Sigmoid colon (tissue), 7 donors: ENCODE data around the gene RNF13. TPM values are rescaled to one million over a fixed set of nuclear protein-coding genes. Genes with fewer than 3 reads are reported as not detected.
"Not testable (repeated sequence)": the region's sequence is repeated elsewhere in the genome, so short reads cannot be mapped to it uniquely, and the experiment has no call there.

ENCODE experiments used
- DNase-seq: peaks from one replicate; pipeline ENCODE4 v3.0.0-alpha.2; 2019
- H3K27ac ChIP-seq, 4 donors: fragments of 200-600 bp; sonication (generic); one replicate each; pipeline ENCODE4 v1.5.1; 2016 to 2019; ENCODE audit warnings: mild to moderate bottlenecking in 1 of 4
- H3K27me3 ChIP-seq, 3 donors: fragments of 200-600 bp; sonication (generic); one replicate each; pipeline ENCODE4 v1.5.1; 2019; ENCODE audit warnings: mild to moderate bottlenecking in 1 of 3
- H3K36me3 ChIP-seq, 4 donors: fragments of 200-600 bp; sonication (generic); one replicate each; pipeline ENCODE4 v1.5.1; 2016 to 2019
- H3K4me1 ChIP-seq, 4 donors: fragments of 200-600 bp; sonication (generic); one replicate each; pipeline ENCODE4 v1.5.1; 2017 to 2019
- H3K4me3 ChIP-seq, 4 donors: fragments of 200-600 bp; sonication (generic); one replicate each; pipeline ENCODE4 v1.5.1; 2017 to 2019; ENCODE audit warnings: mild to moderate bottlenecking in 2 of 4, moderate library complexity in 1 of 4
- H3K9me3 ChIP-seq, 4 donors: fragments of 200-600 bp in 3 of 4; sonication (generic) in 3 of 4; one replicate each; pipeline versions ENCODE4 v1.5.1 to v1.6.1; 2013 to 2019
- EP300 ChIP-seq, 4 donors: sonication (generic); formaldehyde crosslinking; IDR thresholded peaks; one replicate each; pipeline ENCODE4 v1.6.1; 2017; ENCODE audit warnings: antibody characterized with exemption in 4 of 4
- POLR2A ChIP-seq, 2 donors: fragments of 450-650 bp; IDR thresholded peaks; one replicate each; pipeline ENCODE4 v1.6.1; 2016; ENCODE audit warnings: antibody characterized with exemption in 2 of 2, mild to moderate bottlenecking in 2 of 2, moderate library complexity in 2 of 2
- POLR2AphosphoS5 ChIP-seq, 4 donors: sonication (generic); formaldehyde crosslinking; IDR thresholded peaks; one replicate each; pipeline ENCODE4 v1.6.1; 2017; ENCODE audit warnings: antibody characterized with exemption in 4 of 4
- WGBS, 2 donors: extraction: QIAGEN DNeasy Blood & Tissue Kit; methylation state at CpG; one replicate each; pipeline ENCODE4 v1.1.7; 2013; 5-methylcytosine and 5-hydroxymethylcytosine counted together
- intact Hi-C: fragments of 100-400 bp; cut with DNase I; formaldehyde crosslinking; loops from one replicate; pipeline ENCODE4 v1.15.1; 2023
- polyA plus RNA-seq, 3 donors: library from polyadenylated mRNA; stranded (reverse); fragments of 200-250 nt; gene quantifications; one replicate each; pipeline ENCODE4 v1.2.3, GENCODE V29; 2013
- total RNA-seq, 4 donors: library from RNA; depleted of rRNA; stranded (reverse); fragments of >200 nt; gene quantifications; one replicate each; pipeline ENCODE4 v1.1.0, GENCODE V29; 2016
- TF ChIP-seq, protein P1 (sequence below), 4 experiments: fragments of 450-650 bp in 3 of 4; fragments of 200-600 bp in 1 of 4; IDR thresholded peaks; one replicate each; pipeline ENCODE4 v1.5.1; 2016 to 2019; ENCODE audit warnings: antibody characterized with exemption in 4 of 4, mild to moderate bottlenecking in 3 of 4, moderate library complexity in 2 of 4
- donor health status: healthy with polysubstance abuse.
- donor health status: Bipolar disorder and iron deficiency.
- donor health status: healthy.

Gene RNF13
- total and polyA plus RNA-seq, 7 donors: 15.6 to 110 (median 78.3) TPM

DNA sequence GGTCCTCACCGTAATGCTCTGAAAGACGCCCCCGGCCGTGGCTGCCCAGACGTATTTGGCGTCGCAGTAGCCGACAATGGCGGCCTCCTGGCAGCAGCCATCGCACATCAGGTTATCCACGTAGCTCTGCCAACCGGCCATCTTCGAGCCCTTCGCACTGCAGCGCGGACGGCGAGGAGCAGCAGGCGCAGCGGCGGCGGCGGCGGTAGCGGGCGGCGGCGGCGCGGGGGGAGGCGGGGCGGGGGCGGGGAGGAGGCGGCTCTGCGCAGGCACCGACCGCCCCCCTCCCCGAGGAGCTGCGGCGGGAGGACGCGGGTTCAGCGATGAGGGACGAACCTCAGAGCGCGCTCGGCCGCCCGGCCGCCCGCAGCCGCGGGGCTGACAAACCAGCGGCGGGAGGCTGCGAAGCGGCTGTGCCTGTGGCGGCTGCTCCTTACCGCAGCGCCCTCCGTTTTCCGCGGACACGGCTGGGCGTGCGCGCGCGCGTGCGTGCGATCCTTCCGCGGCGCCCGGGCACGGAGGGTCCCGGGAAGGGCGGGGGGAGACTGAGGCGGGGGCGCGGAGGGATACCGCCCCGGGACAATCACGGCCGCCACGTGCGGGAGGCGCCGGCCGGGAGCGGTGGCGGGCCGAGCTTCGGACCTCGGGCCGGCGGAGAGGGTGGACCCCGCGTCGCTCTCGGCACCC lies 157.8 kb downstream of the RNF13 start, which contains the start of gene PFN2:
PFN2 (minus strand) TSS at position 180 of the 687 bp plus-strand sequence; CDS start at position 141, 39 bp downstream.
- intact Hi-C loops: loop anchor here (1.0 to 5.0 kb wide), 4 partner anchors 112 to 576 kb away; partner anchors contain the start of genes EIF2A, SERP1 and TSC22D2
- Histone ChIP-seq H3K27me3 (no peaks in the 10 kb centered on the region), H3K27ac (peak within 1 kb of the TSS; percentile 92 to 98 (median 97)), H3K4me3 (peak within 1 kb of the TSS; percentile 79 to 98 (median 86)), H3K36me3 (peaks cover 0 to 7% (median 0%) of the 10 kb centered on the region in 4 donors), H3K4me1 (peaks cover 0 to 40% (median 24%) of the 10 kb centered on the region in 4 donors), H3K9me3 (no peaks in the 10 kb centered on the region)
- peak; percentile 49 to 80 (median 58) for TF ChIP-seq POLR2AphosphoS5 (IDR thresholded peaks at IDR 0.05)
- TF ChIP-seq, protein P1, sequence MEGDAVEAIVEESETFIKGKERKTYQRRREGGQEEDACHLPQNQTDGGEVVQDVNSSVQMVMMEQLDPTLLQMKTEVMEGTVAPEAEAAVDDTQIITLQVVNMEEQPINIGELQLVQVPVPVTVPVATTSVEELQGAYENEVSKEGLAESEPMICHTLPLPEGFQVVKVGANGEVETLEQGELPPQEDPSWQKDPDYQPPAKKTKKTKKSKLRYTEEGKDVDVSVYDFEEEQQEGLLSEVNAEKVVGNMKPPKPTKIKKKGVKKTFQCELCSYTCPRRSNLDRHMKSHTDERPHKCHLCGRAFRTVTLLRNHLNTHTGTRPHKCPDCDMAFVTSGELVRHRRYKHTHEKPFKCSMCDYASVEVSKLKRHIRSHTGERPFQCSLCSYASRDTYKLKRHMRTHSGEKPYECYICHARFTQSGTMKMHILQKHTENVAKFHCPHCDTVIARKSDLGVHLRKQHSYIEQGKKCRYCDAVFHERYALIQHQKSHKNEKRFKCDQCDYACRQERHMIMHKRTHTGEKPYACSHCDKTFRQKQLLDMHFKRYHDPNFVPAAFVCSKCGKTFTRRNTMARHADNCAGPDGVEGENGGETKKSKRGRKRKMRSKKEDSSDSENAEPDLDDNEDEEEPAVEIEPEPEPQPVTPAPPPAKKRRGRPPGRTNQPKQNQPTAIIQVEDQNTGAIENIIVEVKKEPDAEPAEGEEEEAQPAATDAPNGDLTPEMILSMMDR (IDR thresholded peaks at IDR 0.05): no peak
- DNase-seq: peak; percentile 84
- WGBS, 2 donors: 0 to 1% methylated on average over 102 of the region's 102 CpGs

DNA sequence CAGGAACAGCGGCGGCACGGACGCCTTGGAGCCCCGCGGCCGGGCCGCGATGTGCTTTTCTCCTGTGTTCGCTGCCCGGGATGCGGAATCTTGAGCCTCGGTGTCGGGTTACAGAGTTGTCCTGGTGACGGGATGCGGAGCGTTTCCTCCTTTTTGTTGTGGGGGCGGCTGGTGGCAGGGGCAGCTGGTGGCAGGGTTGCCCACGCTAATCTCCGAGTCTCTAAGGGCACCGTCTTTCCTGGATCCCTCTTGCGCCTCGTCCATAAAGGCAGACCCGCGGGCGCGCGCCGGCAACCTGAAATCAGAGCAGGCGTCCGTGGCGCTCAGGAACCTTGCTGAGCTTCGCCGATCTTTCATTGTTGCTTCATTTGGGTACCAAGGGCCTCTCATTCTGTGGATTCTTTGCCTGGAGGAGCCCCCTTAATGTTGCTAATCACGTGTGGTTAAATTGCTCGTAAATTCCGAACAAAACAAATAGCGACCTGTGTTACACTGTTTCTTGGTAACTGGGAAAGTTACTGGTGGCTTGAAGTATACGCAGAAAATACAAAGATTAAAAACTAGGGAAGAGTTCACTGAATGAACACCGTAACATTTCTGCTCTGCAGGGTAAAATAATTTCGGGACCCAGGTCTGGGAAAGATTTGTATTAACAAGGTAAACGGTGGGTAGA lies 158.5 kb downstream of the RNF13 start:
- H3K27ac ChIP-seq: peak overlapping the region; percentile 92 to 98 (median 97)
- intact Hi-C loops: loop anchor here (2.0 to 5.0 kb wide), 3 partner anchors 111 to 576 kb away; partner anchors contain the start of genes EIF2A, SERP1 and TSC22D2
- H3K36me3 ChIP-seq: peaks cover 0 to under 1% (median 0%) of the 10 kb centered on the region in 4 donors
- WGBS, 2 donors: 0 to 1% methylated on average over 42 of the region's 42 CpGs
- no peaks in the 10 kb centered on the region for H3K9me3 ChIP-seq
- H3K4me3 ChIP-seq: peak overlapping the region; percentile 79 to 98 (median 86)
- TF ChIP-seq POLR2AphosphoS5 (IDR thresholded peaks at IDR 0.05) (no peak), EP300 (IDR thresholded peaks at IDR 0.05) (no peak), POLR2A (IDR thresholded peaks at IDR 0.05) (no peak)
- TF ChIP-seq, protein P1 (IDR thresholded peaks at IDR 0.05): no peak
- no peaks in the 10 kb centered on the region for H3K27me3 ChIP-seq
- peak; percentile 75 for DNase-seq
- H3K4me1 ChIP-seq: peaks cover 0 to 39% (median 22%) of the 10 kb centered on the region in 4 donors

DNA sequence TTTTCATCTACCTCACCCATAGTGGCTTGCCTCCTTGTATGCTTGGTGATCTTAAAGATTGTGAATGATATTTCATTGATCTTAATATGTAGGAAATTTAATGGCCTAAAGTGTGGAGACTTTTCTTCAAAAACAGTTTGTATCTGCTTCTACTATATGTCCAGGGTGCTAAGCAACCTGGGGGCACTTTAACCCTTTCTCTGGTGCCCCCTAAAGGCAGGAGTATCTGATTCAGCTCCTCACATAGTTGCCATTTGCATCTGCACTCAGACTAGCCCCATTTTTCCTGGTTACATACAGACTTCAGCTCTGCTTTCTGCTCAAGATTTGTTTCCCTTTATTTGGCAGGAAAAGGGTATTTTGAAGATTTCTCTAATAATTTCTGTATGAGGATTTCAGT lies 162.9 kb downstream of the RNF13 start:
- Histone ChIP-seq H3K27me3 (no peaks in the 10 kb centered on the region), H3K4me1 (peaks cover 0 to 7% (median 6%) of the 10 kb centered on the region in 4 donors), H3K27ac (no peak overlapping the region), H3K9me3 (no peaks in the 10 kb centered on the region), H3K36me3 (no peaks in the 10 kb centered on the region), H3K4me3 (no peak overlapping the region)
- DNase-seq: no peak
- intact Hi-C loops: no loop called here
- TF ChIP-seq, protein P1 (IDR thresholded peaks at IDR 0.05): no peak
- TF ChIP-seq EP300 (IDR thresholded peaks at IDR 0.05) (no peak), POLR2AphosphoS5 (IDR thresholded peaks at IDR 0.05) (no peak), POLR2A (IDR thresholded peaks at IDR 0.05) (no peak)

DNA sequence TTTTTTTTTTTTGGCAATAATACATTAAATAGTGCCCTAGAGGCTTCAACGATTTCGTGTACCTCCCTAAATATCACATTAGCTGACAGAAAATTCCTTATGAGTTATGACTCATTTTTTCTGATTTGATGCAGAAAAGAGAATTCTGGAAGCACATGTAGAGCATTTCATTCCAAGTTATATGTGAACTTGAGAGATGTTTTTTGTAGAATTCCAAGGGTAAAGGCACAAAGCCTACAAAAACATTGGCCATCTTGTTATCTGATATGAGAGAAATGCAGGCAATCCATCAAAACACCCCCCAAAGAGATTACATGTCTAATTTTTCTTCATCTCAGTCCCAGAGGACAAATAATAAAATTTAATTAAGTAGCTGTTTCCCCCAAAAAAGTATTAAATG lies 164.4 kb downstream of the RNF13 start:
- Histone ChIP-seq H3K27ac (no peak overlapping the region), H3K27me3 (no peaks in the 10 kb centered on the region), H3K4me3 (no peak overlapping the region), H3K9me3 (no peaks in the 10 kb centered on the region), H3K36me3 (no peaks in the 10 kb centered on the region), H3K4me1 (peaks cover 0 to under 1% (median 0%) of the 10 kb centered on the region in 4 donors)
- no peak for DNase-seq
- no peak for TF ChIP-seq EP300 (IDR thresholded peaks at IDR 0.05)
- WGBS, 2 donors: 81 to 89% methylated on average over 2 of the region's 2 CpGs
- intact Hi-C loops: no loop called here

DNA sequence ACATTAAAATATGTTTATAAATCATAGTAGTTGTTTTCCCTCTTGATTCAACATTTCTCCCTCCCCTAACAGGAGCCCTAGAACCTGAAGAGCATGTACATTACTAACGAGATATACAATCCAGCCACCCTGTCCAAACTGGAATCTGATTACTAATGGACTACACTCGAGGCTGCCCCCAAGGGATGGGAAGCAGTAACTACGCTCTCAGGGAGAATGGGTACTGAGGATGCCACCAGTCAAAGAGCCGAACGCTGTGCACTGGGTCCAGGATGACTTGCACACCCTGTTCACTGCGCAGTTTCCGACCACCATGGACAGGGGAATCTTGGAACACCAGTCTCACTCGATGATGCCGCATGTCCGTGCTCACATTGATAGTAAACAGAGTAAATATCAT lies 169.0 kb downstream of the RNF13 start:
- intact Hi-C loops: not testable (repeated sequence)

DNA sequence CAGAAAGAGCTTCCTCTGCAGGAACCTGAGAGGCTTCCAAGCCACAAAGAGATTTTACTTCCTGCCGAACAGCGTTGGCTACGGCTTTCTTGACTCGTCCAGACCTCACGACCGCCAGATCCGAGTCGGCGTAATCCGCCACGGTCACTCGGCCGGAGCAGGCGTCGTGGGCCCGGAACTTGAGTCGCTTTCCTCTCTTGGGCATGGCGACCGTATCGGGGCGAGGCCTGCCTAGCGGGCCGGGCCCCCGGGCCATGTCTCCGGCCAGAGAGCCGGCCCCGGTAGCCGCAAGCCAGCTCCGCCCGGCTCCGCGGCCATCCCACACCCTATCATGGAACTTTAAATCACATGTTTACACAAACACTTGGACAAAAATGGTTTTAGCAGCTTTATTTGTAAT lies 170.0 kb downstream of the RNF13 start:
- H3K36me3 ChIP-seq, H3K27ac ChIP-seq, H3K9me3 ChIP-seq, DNase-seq, H3K27me3 ChIP-seq, H3K4me1 ChIP-seq, intact Hi-C loops, H3K4me3 ChIP-seq: not testable (repeated sequence)
- WGBS, 2 donors: 96% methylated on average over 32 of the region's 32 CpGs

More for the DNA sequence above, 169.0 kb downstream of the RNF13 start:
- DNase-seq, H3K9me3 ChIP-seq, H3K36me3 ChIP-seq, H3K27me3 ChIP-seq, H3K27ac ChIP-seq, H3K4me1 ChIP-seq, H3K4me3 ChIP-seq: not testable (repeated sequence)
- 66 to 75% methylated on average over 4 to 5 of the region's 10 CpGs for WGBS, 2 donors
